ENCODE results near the gene NRAP.

DNA sequence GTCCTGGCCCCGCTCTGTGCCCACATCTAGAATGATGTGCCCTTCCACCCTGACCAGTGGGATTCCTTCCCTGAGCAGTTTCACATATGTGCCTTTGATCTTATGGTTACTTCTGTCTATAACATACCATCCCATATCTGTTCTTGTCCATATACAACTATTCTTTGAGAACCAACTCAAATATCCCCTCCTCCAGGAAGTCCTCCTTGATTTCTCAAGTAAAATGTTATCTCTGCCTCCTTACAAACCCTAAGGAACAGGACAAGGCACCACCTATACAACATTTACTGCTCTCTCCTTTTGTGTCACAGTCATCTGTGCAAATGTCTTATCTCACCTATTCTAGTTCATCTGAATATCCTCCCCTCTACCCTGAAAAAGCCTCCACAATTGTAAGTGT is 82.7 kb downstream of the NRAP start:
- TF ChIP-seq, protein P1, sequence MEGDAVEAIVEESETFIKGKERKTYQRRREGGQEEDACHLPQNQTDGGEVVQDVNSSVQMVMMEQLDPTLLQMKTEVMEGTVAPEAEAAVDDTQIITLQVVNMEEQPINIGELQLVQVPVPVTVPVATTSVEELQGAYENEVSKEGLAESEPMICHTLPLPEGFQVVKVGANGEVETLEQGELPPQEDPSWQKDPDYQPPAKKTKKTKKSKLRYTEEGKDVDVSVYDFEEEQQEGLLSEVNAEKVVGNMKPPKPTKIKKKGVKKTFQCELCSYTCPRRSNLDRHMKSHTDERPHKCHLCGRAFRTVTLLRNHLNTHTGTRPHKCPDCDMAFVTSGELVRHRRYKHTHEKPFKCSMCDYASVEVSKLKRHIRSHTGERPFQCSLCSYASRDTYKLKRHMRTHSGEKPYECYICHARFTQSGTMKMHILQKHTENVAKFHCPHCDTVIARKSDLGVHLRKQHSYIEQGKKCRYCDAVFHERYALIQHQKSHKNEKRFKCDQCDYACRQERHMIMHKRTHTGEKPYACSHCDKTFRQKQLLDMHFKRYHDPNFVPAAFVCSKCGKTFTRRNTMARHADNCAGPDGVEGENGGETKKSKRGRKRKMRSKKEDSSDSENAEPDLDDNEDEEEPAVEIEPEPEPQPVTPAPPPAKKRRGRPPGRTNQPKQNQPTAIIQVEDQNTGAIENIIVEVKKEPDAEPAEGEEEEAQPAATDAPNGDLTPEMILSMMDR (conservative IDR thresholded peaks at IDR 0.05; ENCODE audit: low read depth in 2 of 2), result no peak
- TF ChIP-seq EZH2phosphoT487 (IDR thresholded peaks at IDR 0.05; ENCODE audit: unreplicated experiment) (no peak), REST (IDR thresholded peaks at IDR 0.05; ENCODE audit: unreplicated experiment) (no peak), EZH2 (IDR thresholded peaks at IDR 0.05; ENCODE audit: low read depth, unreplicated experiment) (no peak), POLR2AphosphoS5 (IDR thresholded peaks at IDR 0.05; ENCODE audit: low read depth) (no peak), ZNF114 (CRISPR knock-in tag; IDR thresholded peaks at IDR 0.05) (no peak), CREB1 (CRISPR knock-in tag; IDR thresholded peaks at IDR 0.05; ENCODE audit: low read depth) (no peak), JUNB (IDR thresholded peaks at IDR 0.05; ENCODE audit: unreplicated experiment) (no peak), ZNF462 (CRISPR knock-in tag; IDR thresholded peaks at IDR 0.05) (no peak), NANOG (IDR thresholded peaks at IDR 0.05; ENCODE audit: borderline replicate concordance) (no peak), ZNF331 (CRISPR knock-in tag; IDR thresholded peaks at IDR 0.05; ENCODE audit: low read depth) (no peak), STAT1 (IDR thresholded peaks at IDR 0.05; ENCODE audit: unreplicated experiment) (no peak)
- TF ChIP-seq, protein P2, sequence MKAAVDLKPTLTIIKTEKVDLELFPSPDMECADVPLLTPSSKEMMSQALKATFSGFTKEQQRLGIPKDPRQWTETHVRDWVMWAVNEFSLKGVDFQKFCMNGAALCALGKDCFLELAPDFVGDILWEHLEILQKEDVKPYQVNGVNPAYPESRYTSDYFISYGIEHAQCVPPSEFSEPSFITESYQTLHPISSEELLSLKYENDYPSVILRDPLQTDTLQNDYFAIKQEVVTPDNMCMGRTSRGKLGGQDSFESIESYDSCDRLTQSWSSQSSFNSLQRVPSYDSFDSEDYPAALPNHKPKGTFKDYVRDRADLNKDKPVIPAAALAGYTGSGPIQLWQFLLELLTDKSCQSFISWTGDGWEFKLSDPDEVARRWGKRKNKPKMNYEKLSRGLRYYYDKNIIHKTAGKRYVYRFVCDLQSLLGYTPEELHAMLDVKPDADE (IDR thresholded peaks at IDR 0.05), result no peak

Data from GM23338 (cell line).